ENCODE measurements around the gene A3GALT2.
"Not testable (repeated sequence)": the region's sequence is repeated elsewhere in the genome, so short reads cannot be mapped to it uniquely, and the experiment has no call there.

A3GALT2 gene

GRCh38 chr1:33292726-33293340 is 28.1 kb downstream of the A3GALT2 start:
- DNase-seq (ENCODE audit: low read depth) = no peak

- DNase-seq (ENCODE audit: low read depth) = not testable (repeated sequence)
Observed at GRCh38 chr1:33290615-33291014, 30.3 kb downstream of the A3GALT2 start.

GRCh38 chr1:33289858-33290154 is 31.1 kb downstream of the A3GALT2 start:
- no peak for DNase-seq (ENCODE audit: low read depth)

GRCh38 chr1:33288976-33289857 is 31.7 kb downstream of the A3GALT2 start:
- DNase-seq (ENCODE audit: low read depth) = no peak

GRCh38 chr1:33287317-33287716 is 33.6 kb downstream of the A3GALT2 start:
- no peak for DNase-seq (ENCODE audit: low read depth)

- DNase-seq (ENCODE audit: low read depth) = no peak
Observed at GRCh38 chr1:33286451-33287185, 34.3 kb downstream of the A3GALT2 start.

GRCh38 chr1:33284049-33284448 is 36.8 kb downstream of the A3GALT2 start:
- no peak for DNase-seq (ENCODE audit: low read depth)

GRCh38 chr1:33282791-33283190 is 38.1 kb downstream of the A3GALT2 start:
- DNase-seq (ENCODE audit: low read depth) = no peak

GRCh38 chr1:33281554-33282303 is 39.2 kb downstream of the A3GALT2 start:
- DNase-seq (ENCODE audit: low read depth) = no peak

- no peak for DNase-seq (ENCODE audit: low read depth)
Observed at GRCh38 chr1:33280091-33280661, 40.7 kb downstream of the A3GALT2 start.

- DNase-seq (ENCODE audit: low read depth) = no peak
Observed at GRCh38 chr1:33277488-33278084, 43.3 kb downstream of the A3GALT2 start.

- DNase-seq (ENCODE audit: low read depth) = no peak
Observed at GRCh38 chr1:33276573-33277298, 44.2 kb downstream of the A3GALT2 start.

- no peak for DNase-seq (ENCODE audit: low read depth)
Observed at GRCh38 chr1:33275706-33276572, 45.0 kb downstream of the A3GALT2 start.

- DNase-seq (ENCODE audit: low read depth) = no peak
Observed at GRCh38 chr1:33275195-33275594, 45.7 kb downstream of the A3GALT2 start.

GRCh38 chr1:33274446-33274845 is 46.5 kb downstream of the A3GALT2 start:
- DNase-seq (ENCODE audit: low read depth) = no peak

- no peak for DNase-seq (ENCODE audit: low read depth)
Observed at GRCh38 chr1:33273961-33274371, 46.9 kb downstream of the A3GALT2 start.

- DNase-seq (ENCODE audit: low read depth) = no peak
Observed at GRCh38 chr1:33273406-33273805, 47.5 kb downstream of the A3GALT2 start.

GRCh38 chr1:33272930-33273329 is 48.0 kb downstream of the A3GALT2 start:
- DNase-seq (ENCODE audit: low read depth) = no peak

GRCh38 chr1:33272509-33272908 is 48.4 kb downstream of the A3GALT2 start:
- no peak for DNase-seq (ENCODE audit: low read depth)

All from activated T-cell treated with anti-CD3 and anti-CD28 coated beads for 1 hour (primary cell).